ENCODE measurements around the gene ATP9B.

DNA sequence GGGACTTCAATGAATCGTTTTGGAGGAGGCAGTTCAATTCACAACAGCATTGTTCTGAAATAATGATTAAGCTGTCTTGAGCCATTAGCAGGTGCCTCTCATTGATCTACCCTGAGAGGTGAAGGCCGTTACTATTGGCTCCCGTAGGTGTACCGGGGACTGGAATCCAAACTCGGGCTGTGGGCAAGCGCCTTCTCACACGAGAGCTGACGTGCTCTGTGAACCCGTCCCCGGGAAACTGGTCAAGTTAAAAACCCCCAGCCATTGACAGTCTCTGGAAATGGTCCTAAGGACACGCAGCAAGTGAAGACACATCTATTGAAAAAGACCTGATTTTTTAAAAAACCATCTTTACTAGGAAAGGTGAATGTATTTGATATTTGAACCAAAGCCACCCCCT lies 318.4 kb downstream of the ATP9B start:
- TF ChIP-seq, protein P1, sequence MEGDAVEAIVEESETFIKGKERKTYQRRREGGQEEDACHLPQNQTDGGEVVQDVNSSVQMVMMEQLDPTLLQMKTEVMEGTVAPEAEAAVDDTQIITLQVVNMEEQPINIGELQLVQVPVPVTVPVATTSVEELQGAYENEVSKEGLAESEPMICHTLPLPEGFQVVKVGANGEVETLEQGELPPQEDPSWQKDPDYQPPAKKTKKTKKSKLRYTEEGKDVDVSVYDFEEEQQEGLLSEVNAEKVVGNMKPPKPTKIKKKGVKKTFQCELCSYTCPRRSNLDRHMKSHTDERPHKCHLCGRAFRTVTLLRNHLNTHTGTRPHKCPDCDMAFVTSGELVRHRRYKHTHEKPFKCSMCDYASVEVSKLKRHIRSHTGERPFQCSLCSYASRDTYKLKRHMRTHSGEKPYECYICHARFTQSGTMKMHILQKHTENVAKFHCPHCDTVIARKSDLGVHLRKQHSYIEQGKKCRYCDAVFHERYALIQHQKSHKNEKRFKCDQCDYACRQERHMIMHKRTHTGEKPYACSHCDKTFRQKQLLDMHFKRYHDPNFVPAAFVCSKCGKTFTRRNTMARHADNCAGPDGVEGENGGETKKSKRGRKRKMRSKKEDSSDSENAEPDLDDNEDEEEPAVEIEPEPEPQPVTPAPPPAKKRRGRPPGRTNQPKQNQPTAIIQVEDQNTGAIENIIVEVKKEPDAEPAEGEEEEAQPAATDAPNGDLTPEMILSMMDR (conservative IDR thresholded peaks at IDR 0.05) = no peak
- no peak for TF ChIP-seq EZH2 (IDR thresholded peaks at IDR 0.05; ENCODE audit: low read depth)

Measured in PC-9 (cell line).